HG02852 (cell line): Measurements from ENCODE around the gene CCL19.
"Not testable (repeated sequence)": the region's sequence is repeated elsewhere in the genome, so short reads cannot be mapped to it uniquely, and the experiment has no call there.

Experiments
- ATAC-seq: cut with Tn5 transposase; IDR thresholded peaks from one replicate; pipeline ENCODE4 v1.9.1; 2021; ENCODE audit warnings: mild to moderate bottlenecking, moderate library complexity; ENCODE audit not compliant: unreplicated experiment

Gene CCL19

GRCh38 chr9:34690983-34691935, at the start of gene CCL19:
Gene CCL19, minus strand, starts transcription at chr9:34691276. Its CDS starts 137 bp downstream, at chr9:34691139.
- no peak for ATAC-seq

GRCh38 chr9:34740176-34740575, 49.1 kb upstream of the CCL19 start:
- ATAC-seq, result not testable (repeated sequence)

GRCh38 chr9:34737677-34738260, 46.7 kb upstream of the CCL19 start:
- ATAC-seq, result no peak

- no peak for ATAC-seq
Measured at GRCh38 chr9:34734720-34735119, 43.6 kb upstream of the CCL19 start.

DNA sequence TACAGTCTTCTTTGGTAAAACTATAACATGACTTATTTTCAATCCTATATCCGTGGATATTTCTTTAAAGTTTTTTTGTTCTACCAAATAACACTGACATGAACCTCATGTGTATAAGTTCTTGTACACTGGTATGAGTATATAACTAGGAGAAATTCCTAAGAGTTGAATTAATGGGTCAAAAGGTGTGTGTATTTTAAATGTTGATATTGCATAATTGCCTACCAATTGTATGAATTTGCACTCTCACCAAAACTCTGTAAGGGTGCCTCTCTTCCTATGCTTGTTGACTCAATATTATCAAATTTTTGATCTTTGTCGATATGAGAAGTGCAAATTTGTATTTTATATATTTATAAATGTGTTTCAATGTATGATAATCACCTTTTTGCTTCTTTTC, 41.8 kb upstream of the CCL19 start:
- ATAC-seq, result no peak

DNA sequence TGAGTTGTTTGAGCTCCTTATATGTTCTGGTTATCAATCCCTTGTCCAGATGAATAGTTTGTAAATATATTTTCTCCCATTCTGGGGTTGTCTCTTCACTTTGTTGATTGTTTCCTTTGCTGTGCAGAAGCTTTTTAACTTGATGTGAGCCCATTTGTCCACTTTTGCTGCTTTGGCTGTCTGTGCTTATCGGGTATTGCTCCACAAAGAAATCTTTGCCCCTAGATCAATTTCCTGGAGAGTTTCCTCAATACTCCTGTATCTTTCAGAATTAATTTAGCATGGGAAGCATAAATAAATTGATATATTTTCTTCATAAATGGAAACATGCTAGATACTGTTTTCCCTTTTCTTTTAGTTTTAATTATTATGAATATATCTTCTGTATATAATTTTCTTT, 41.4 kb upstream of the CCL19 start:
- ATAC-seq, result no peak

DNA sequence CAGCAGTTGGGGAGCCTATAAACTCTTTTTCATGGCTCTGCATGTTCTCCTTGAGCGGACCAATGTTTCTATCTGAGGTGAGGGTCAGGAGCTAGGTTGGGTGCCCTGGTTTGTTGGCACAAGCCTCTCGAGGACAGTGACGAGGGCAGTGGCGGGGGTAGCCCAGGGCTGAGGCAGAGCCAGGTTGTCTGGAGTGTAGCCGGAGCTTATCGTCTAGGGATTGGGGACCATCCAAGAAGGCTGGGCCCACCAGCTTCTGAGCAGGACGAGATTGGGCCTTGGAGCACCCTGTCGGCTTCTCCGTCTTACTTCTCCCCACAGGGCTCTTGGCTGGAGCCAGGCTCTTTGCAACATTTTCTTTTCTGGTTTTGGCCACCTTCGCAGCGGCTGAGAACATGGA, 32.1 kb upstream of the CCL19 start:
- ATAC-seq, result no peak

DNA sequence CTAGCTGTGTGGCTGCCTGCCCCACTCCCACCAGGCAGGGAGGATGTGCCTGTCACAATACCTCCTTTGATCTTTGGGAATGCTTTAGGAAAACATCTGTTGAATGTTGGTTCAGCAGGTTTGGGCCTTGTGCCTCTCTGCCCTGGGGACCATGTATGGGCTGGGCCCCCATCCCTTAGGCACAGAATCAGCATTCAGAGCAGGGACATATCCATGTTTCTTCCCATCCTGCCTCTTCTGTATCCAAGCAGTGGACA, 28.6 kb upstream of the CCL19 start:
- ATAC-seq, result not testable (repeated sequence)

DNA sequence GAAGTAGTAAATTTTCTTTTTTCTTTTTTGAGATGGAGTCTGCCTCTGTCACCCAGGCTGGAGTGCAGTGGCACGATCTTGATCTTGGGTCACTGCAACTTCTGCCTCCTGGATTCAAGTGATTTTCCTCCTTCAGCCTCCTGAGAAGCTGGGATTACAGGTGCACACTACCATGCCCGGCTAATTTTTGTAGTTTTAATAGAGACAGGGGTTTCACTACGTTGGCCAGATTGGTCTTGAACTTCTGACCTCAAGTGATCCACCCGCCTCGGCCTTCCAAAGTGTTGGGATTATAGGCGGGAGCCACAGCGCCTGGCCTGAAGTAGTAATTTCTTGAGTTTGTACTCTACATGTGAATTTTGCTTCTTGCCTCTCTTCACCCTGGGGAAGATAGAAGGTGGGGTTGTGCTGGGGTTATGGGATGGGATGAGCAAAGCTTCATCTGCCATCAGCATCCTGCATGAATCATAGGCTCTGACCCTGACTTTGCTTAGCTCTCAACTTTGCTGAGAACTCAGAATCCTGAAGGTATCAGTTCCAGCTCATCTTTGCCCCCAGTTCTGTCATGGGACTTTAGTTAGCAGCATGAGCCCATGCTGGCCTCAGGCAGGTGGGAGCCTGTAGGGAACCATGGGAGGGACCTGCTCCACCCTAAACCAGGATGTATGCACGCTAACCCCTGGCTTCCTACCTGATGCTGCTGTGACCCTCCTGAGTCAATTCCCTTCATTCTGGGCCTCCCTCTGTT, 28.1 kb upstream of the CCL19 start:
- no peak for ATAC-seq

DNA sequence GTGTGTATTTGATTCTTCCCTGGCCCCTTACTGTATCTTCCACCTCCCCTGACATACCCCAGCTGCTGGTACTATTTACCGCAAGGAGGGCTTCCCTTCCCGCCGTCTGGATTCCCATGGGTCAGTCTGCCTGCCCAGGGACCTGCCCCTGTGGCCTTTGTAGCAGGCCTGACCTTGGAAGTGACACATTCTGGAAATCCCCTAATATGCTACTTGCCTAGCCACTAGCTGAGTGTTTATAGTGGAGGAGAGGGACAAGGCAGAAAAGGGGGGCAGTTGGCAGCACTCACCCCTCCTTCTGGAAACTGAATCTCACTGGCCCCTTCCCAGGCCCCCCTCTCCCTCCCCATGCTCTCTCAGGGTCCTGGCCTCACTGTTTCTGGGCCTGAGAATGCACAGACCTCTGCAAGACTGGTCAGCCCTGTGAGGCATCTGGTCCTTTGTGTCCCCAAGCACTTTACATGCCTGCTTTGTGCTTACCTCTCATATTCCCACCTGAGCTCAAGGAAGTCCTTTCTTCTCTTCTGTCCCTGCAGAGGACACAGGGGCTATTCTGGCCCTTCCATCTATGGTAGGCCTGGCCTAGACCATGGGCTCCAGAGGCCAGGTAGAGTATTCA, 27.0 kb upstream of the CCL19 start:
- ATAC-seq, result no peak

DNA sequence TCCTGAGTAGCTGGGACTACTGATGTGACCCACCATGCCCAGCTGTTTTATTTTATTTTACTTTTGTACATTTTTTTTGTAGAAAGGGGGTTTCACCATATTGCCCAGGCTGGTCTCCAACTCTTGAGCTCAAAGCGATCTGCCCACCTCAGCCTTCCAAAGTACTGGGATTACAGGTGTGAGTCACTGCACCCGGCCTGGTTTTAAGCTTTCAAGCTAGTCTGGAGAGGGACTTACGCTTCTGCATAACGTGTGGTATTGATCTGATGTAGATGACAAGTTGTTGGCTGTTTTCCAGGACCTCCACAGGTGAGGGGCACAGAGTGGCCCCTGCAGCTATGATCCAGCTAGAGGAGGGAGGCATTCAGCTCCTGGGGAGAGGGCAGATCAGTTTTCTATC, 25.6 kb upstream of the CCL19 start:
- ATAC-seq, result no peak

DNA sequence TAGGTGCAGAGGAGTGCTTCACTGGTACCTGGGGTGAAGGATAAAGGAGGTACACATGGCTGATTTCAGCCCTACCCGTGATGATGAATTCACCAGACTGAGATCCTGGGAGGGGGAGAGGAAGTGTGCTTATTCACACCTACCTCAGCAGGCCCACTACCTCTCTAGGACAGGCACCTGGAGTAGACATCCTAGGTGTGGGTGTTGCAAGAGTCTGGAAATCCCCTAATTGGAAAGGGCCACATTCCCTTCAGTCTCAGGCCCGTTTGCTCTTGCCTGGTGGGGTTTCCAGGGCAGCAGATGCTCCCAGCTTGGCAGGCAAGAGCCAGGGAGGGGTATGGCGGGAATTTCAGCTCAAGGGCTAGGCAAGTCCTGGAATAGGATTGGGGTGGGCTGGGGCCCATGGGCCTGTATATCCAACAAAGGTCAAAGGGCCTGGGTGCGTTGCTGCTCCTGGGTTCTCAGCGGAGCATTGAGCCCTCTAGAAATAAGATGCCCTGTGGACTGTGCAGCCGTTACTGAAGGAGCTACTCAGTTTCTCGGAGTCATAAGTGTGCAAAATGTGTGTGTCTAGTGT, 24.7 kb upstream of the CCL19 start:
- ATAC-seq, result no peak

- ATAC-seq, result no peak
Measured at GRCh38 chr9:34714007-34714406, 22.9 kb upstream of the CCL19 start.

DNA sequence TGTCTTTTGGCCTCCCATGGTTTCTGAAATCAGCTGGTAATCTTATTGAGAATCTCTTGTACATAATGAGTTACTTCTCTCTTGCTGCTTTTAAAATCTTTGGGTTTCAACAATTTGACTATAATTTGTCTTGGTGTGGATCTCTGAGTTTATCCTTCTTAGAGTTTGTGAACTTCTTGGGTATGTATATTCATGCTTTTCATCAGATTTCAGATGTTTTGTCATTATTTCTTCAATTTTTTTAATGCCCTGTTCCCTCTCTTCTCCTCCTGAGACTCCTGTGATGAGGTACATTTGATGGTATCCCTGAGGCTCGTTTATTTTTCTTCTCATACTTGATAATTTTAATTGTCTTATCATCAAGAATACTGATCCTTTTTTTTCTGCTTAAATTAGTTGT, 21.1 kb upstream of the CCL19 start:
- ATAC-seq, result no peak

GRCh38 chr9:34710023-34710422, 18.9 kb upstream of the CCL19 start, which contains the start of gene CCL21:
Gene CCL21, minus strand, starts transcription at chr9:34710136. Its CDS starts 70 bp downstream, at chr9:34710066.
- ATAC-seq, result no peak

GRCh38 chr9:34709196-34709978, 18.3 kb upstream of the CCL19 start:
- no peak for ATAC-seq

DNA sequence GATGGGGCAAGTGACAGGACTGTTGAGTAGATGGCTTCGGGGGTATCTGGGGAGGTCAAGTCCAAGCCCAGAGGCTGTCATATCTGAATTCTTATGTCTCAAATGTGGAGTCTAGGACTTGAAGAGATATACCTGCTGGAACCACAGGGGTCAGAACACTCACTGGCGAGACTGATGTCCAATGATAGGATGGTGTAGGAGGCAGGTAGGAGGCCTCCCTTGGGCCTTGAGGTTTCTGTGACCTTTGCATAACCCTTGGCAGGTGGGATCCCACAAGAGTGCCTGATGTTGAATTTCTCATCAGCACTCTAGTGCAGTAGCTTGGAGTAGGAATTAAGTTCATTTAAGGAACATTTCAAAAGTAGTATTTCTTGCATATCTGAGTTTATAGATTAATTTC, 16.1 kb upstream of the CCL19 start:
- no peak for ATAC-seq

GRCh38 chr9:34701769-34702736, 11.0 kb upstream of the CCL19 start:
- no peak for ATAC-seq
